OCI-LY1 (cell line): Measurements from ENCODE around the gene ANKRD11.

Experiments used
- H2AFZ ChIP-seq: fragments of 200-600 bp; sonication (generic), shearing (Covaris generic); 2 replicates; pipeline ENCODE4 v1.6.0; 2014; ENCODE audit warnings: antibody characterized with exemption, mild to moderate bottlenecking, low read length
- H3F3A ChIP-seq: fragments of 200-600 bp; sonication (generic), shearing (Covaris generic); 2 replicates; pipeline ENCODE4 v1.6.0; 2014; ENCODE audit warnings: mild to moderate bottlenecking, antibody characterized with exemption, low read length, moderate library complexity; ENCODE audit not compliant: insufficient read depth
- H3K27ac ChIP-seq: fragments of 200-600 bp; sonication (generic); 2 replicates; pipeline ENCODE4 v1.5.1; 2014; ENCODE audit warnings: low read length, mixed run types, mild to moderate bottlenecking, low read depth; ENCODE audit not compliant: poor library complexity, severe bottlenecking
- H3K27me3 ChIP-seq: fragments of 200-600 bp; sonication (generic); 2 replicates; pipeline ENCODE4 v1.6.0; 2014; ENCODE audit warnings: antibody characterized with exemption, mild to moderate bottlenecking, low read length, moderate library complexity; ENCODE audit not compliant: insufficient read depth
- H3K36me3 ChIP-seq: fragments of 200-600 bp; sonication (generic); 2 replicates; pipeline ENCODE4 v1.6.1; 2014; ENCODE audit warnings: mild to moderate bottlenecking, antibody characterized with exemption, low read length, moderate library complexity, mixed read lengths; ENCODE audit not compliant: insufficient read depth
- H3K4me1 ChIP-seq: fragments of 200-600 bp; sonication (generic); 2 replicates; pipeline ENCODE4 v1.5.1; 2014; ENCODE audit warnings: mild to moderate bottlenecking, low read length, moderate library complexity; ENCODE audit not compliant: insufficient read depth, severe bottlenecking
- H3K4me2 ChIP-seq: fragments of 200-600 bp; sonication (generic), shearing (Covaris generic); 2 replicates; pipeline ENCODE4 v1.6.1; 2014; ENCODE audit warnings: low read length
- H3K4me3 ChIP-seq: fragments of 200-600 bp; sonication (generic); 2 replicates; pipeline ENCODE4 v1.5.1; 2014; ENCODE audit warnings: low read length, low read depth, mild to moderate bottlenecking, mixed read lengths; ENCODE audit not compliant: poor library complexity, severe bottlenecking
- H3K79me2 ChIP-seq: fragments of 200-600 bp; shearing (Covaris generic); 2 replicates; pipeline ENCODE4 v1.6.1; 2016; ENCODE audit warnings: mixed run types, low read length, mixed read lengths; ENCODE audit not compliant: insufficient read depth
- H3K9ac ChIP-seq: fragments of 200-600 bp; sonication (generic), shearing (Covaris generic); 2 replicates; pipeline ENCODE4 v1.6.1; 2014; ENCODE audit warnings: mild to moderate bottlenecking, low read length, mixed read lengths
- H3K9me2 ChIP-seq: fragments of 200-600 bp; sonication (generic), shearing (Covaris generic); 2 replicates; pipeline ENCODE4 v1.6.1; 2014; ENCODE audit warnings: low read depth, mild to moderate bottlenecking, low read length, mixed read lengths
- H3K9me3 ChIP-seq: fragments of 200-600 bp; shearing (Covaris generic); 2 replicates; pipeline ENCODE4 v1.6.1; 2014; ENCODE audit warnings: low read length, mixed read lengths
- H4K20me1 ChIP-seq: fragments of 200-600 bp; sonication (generic), shearing (Covaris generic); 2 replicates; pipeline ENCODE4 v1.6.0; 2016; ENCODE audit warnings: mild to moderate bottlenecking, low read length; ENCODE audit not compliant: insufficient read depth
- EZH2 ChIP-seq: fragments of 200-600 bp; sonication (generic), shearing (Covaris generic); IDR thresholded peaks from 2 replicates; pipeline ENCODE4 v1.8.0; 2017; ENCODE audit warnings: borderline replicate concordance, mixed run types, mild to moderate bottlenecking, antibody characterized with exemption, low read length, moderate library complexity, mixed read lengths
- TF ChIP-seq, protein P1 (sequence below): fragments of 200-600 bp; sonication (generic), shearing (Covaris generic); IDR thresholded peaks from 2 replicates; pipeline ENCODE4 v1.5.1; 2017; ENCODE audit warnings: mild to moderate bottlenecking, antibody characterized with exemption, low read length, moderate library complexity, mixed read lengths

ANKRD11 gene

DNA sequence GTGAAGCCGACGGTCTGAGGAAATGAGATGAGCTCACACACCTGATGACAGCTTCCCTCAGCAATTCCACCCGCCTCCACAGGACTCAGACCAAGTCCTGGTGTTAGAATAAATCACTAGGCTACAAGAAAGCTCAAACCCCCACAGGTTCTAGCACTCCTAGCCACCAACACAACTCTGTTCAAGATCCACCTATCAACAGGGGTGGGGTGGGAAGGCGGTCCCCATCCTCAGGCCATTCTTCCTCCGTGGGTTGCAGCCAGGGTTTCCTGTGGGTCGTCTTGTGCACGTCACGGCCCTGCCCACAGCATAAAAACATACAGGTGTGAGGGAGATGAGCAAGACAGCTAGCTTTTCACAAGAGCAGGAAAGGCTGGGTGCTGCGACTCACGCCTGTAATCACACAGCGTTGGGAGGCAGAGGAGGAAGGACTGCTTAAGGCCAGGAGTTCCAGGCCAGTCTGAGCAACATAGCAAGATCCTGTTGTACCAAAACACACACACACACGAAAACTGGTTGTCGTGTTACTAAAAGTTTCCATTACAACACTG lies 81.1 kb downstream of the ANKRD11 start:
- Histone ChIP-seq H3K4me1 (peaks cover 64% of the 10 kb centered on the region), H3K27ac (peak overlapping the region; percentile 54)
- no peak for TF ChIP-seq EZH2
- TF ChIP-seq, protein P1, sequence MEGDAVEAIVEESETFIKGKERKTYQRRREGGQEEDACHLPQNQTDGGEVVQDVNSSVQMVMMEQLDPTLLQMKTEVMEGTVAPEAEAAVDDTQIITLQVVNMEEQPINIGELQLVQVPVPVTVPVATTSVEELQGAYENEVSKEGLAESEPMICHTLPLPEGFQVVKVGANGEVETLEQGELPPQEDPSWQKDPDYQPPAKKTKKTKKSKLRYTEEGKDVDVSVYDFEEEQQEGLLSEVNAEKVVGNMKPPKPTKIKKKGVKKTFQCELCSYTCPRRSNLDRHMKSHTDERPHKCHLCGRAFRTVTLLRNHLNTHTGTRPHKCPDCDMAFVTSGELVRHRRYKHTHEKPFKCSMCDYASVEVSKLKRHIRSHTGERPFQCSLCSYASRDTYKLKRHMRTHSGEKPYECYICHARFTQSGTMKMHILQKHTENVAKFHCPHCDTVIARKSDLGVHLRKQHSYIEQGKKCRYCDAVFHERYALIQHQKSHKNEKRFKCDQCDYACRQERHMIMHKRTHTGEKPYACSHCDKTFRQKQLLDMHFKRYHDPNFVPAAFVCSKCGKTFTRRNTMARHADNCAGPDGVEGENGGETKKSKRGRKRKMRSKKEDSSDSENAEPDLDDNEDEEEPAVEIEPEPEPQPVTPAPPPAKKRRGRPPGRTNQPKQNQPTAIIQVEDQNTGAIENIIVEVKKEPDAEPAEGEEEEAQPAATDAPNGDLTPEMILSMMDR = no peak

DNA sequence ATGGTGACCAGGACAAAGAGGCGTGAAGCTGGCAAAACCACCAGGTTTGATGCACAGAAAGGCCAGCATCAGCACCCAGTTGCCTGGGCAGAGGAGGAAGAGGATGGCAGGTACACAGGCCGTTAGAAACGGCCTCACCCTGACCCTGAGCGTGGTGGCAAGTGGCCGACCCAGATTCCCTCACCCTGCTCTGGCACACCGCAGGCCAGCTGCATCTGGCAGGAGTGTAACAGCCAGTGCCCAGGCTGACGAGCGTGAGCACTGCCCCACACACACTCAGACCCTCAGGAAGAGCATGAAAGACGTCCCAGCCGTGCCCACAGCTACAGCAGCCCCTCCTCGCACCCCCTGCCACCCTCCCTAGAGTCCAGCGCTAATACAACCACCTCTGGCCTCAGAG lies 82.0 kb downstream of the ANKRD11 start:
- TF ChIP-seq, protein P1 = no peak
- TF ChIP-seq EZH2 = no peak
- Histone ChIP-seq H3K79me2 (peaks cover 96% of the 10 kb centered on the region), H3K9me2 (no peaks in the 10 kb centered on the region), H2AFZ (no peak overlapping the region), H3K9ac (no peak overlapping the region), H3K4me2 (no peak overlapping the region), H3F3A (no peaks in the 10 kb centered on the region), H3K9me3 (no peaks in the 10 kb centered on the region), H3K4me1 (peaks cover 74% of the 10 kb centered on the region), H3K27me3 (no peaks in the 10 kb centered on the region), H3K36me3 (no peaks in the 10 kb centered on the region), H4K20me1 (no peaks in the 10 kb centered on the region), H3K27ac (peak overlapping the region; percentile 6), H3K4me3 (no peak overlapping the region)

More for the DNA sequence above, 81.1 kb downstream of the ANKRD11 start:
- Histone ChIP-seq H3K4me3 (no peak overlapping the region), H3K9ac (no peak overlapping the region), H3K79me2 (peaks cover 95% of the 10 kb centered on the region), H3K9me3 (no peaks in the 10 kb centered on the region), H3K36me3 (no peaks in the 10 kb centered on the region), H2AFZ (no peak overlapping the region), H4K20me1 (no peaks in the 10 kb centered on the region), H3K4me2 (no peak overlapping the region), H3K27me3 (no peaks in the 10 kb centered on the region), H3F3A (no peaks in the 10 kb centered on the region), H3K9me2 (no peaks in the 10 kb centered on the region)

DNA sequence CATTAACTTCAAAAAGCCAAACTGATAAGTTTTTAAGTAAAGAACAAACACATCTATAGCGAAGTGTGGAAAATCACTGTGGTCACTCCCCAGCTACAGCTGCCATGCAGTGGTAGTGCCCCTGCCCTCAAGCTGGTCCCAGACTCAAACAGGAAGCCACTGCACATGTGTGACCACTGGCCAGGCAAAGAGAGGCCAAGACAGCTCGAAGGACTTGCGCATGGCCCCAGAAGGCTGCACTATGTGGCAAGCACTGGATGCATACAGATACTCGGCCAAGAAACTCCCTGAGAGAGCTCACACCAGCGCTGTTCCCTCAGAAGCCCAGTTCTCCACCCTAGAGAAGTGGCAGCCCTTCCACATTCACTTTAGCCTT lies 82.4 kb downstream of the ANKRD11 start:
- Histone ChIP-seq H3K9me3 (no peaks in the 10 kb centered on the region), H3K36me3 (no peaks in the 10 kb centered on the region), H3K4me1 (peaks cover 78% of the 10 kb centered on the region), H3K4me3 (no peak overlapping the region), H3K27ac (peak overlapping the region; percentile 6), H3K27me3 (no peaks in the 10 kb centered on the region), H3K9ac (no peak overlapping the region), H3F3A (no peaks in the 10 kb centered on the region), H2AFZ (no peak overlapping the region), H3K79me2 (peaks cover 93% of the 10 kb centered on the region), H3K9me2 (no peaks in the 10 kb centered on the region), H4K20me1 (no peaks in the 10 kb centered on the region), H3K4me2 (no peak overlapping the region)
- TF ChIP-seq EZH2 = no peak
- TF ChIP-seq, protein P1 = no peak
